Measurements from ENCODE around the gene PAPPA2. TPM values are rescaled to one million over a fixed set of nuclear protein-coding genes. Genes with fewer than 3 reads are reported as not detected.

The PAPPA2 gene
- total and polyA plus RNA-seq, 2 of the 8 experiments (the other 6 are each of a cell fraction or from before 2014, with no cell fraction given) = 0.08 to 0.88 TPM

DNA sequence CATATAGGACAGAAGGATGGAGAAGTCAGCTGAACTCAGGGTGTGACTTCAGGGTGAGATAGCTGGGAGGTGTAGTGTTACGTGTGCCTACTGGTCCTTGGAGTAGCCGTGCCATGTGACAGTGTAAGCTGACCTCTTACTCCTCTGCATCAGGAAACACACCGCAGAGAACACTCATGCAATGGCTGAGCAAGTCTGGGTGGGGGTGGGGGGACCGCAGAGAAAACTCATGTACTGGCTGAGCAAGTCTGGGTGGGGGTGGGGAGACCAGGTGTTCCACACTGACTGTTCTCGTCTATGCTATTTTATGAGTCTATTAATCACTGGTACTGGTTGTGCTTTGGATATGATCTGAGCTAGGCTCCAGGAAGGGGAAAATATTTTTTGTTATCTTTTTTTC is 233.1 kb downstream of the PAPPA2 start:
- FAIRE-seq (peak; percentile 39), DNase-seq (ENCODE audit: low read depth in 1 of 2, low spot score in 2 of 2) (no peak)
- H3K23me2 ChIP-seq (ENCODE audit: low read depth, low read length) = no peaks in the 10 kb centered on the region
- H3K27me3 ChIP-seq (replicated peaks in 1 of 4; ENCODE audit: control insufficient read depth in 3 of 4, extremely low read depth in 1 of 4, insufficient read depth in 3 of 4, low read length in 3 of 4) = no peaks in the 10 kb centered on the region
- H3K14ac ChIP-seq (ENCODE audit: insufficient read length) = no peak overlapping the region
- no peak overlapping the region for H2BK20ac ChIP-seq (ENCODE audit: low read length)
- TF ChIP-seq RFX5 (IDR thresholded peaks at IDR 0.05; ENCODE audit: borderline replicate concordance, low read depth, low read length) = no peak
- TF ChIP-seq USF2 (IDR thresholded peaks at IDR 0.05; ENCODE audit: low read length) = 0 out of 2 replicates have a peak, but pooled peaks have one; percentile 20
- TF ChIP-seq, protein P1, sequence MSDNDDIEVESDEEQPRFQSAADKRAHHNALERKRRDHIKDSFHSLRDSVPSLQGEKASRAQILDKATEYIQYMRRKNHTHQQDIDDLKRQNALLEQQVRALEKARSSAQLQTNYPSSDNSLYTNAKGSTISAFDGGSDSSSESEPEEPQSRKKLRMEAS (IDR thresholded peaks at IDR 0.05) = peak; percentile 45; the same call in 1 of the 2 replicates
- no peak for TF ChIP-seq SUZ12 (IDR thresholded peaks at IDR 0.05; ENCODE audit: low read length)
- H3K9me3 ChIP-seq (ENCODE audit: insufficient read depth in 2 of 2, low read depth in 1 of 2, low read length in 1 of 2) = no peaks in the 10 kb centered on the region
- CTCF ChIA-PET (ENCODE audit: partially characterized antibody) = interaction anchor here (0.8 to 1.2 kb wide), 4 partner anchors 28 to 147 kb away, joined by 3 to 4 read pairs (median 4); no protein-coding TSS in a partner anchor
- no peaks in the 10 kb centered on the region for H3K79me1 ChIP-seq (ENCODE audit: low read depth, low read length)
- H2BK120ac ChIP-seq (replicated peaks; ENCODE audit: low read depth, low read length) = no peak overlapping the region
- no peak overlapping the region for H3K9ac ChIP-seq (replicated peaks in 1 of 4; ENCODE audit: extremely low read depth in 1 of 4, low read depth in 3 of 4, low read length in 3 of 4)
- peaks cover 0 to 7% (median 5%) of the 10 kb centered on the region in 4 experiments; a peak in 4 of 7 replicates for H3K4me1 ChIP-seq (replicated peaks in 1 of 4; ENCODE audit: control insufficient read depth in 3 of 4, insufficient read depth in 4 of 4, low read length in 3 of 4)
- H4K5ac ChIP-seq (ENCODE audit: insufficient read length, low read depth, low read length) = no peak overlapping the region
- no peak overlapping the region for H3K18ac ChIP-seq (ENCODE audit: extremely low read depth, low read length)
- no peaks in the 10 kb centered on the region for H4K20me1 ChIP-seq (replicated peaks in 1 of 2; ENCODE audit: control insufficient read depth in 1 of 2, insufficient read depth in 2 of 2, low read length in 2 of 2)
- H2AK5ac ChIP-seq (ENCODE audit: low read depth, low read length) = no peak overlapping the region
- H3K23ac ChIP-seq (ENCODE audit: insufficient read length) = no peak overlapping the region
- POLR2A ChIA-PET (ENCODE audit: partially characterized antibody) = interaction anchor here (0.6 kb wide), 1 partner anchor 80 kb away, joined by 3 read pairs; no protein-coding TSS in a partner anchor
- 0 out of 2 replicates have a peak overlapping the region, but pooled peaks have one; percentile 46 for H2AFZ ChIP-seq (ENCODE audit: low read length)
- no peak overlapping the region for H2BK12ac ChIP-seq (ENCODE audit: low read depth, low read length)
- no peak overlapping the region for H3K4me2 ChIP-seq (ENCODE audit: insufficient read depth in 1 of 2, low read depth in 2 of 2, low read length in 2 of 2)
- H3K27ac ChIP-seq (ENCODE audit: low read depth, low read length) = no peak overlapping the region
- no peak overlapping the region for H4K8ac ChIP-seq (ENCODE audit: extremely low read depth, insufficient read depth, low read length)
- H2BK15ac ChIP-seq (ENCODE audit: low read length) = no peak overlapping the region
- no peak overlapping the region for H3K56ac ChIP-seq (replicated peaks; ENCODE audit: insufficient read length, low read depth, low read length)
- no peak overlapping the region for H3K4ac ChIP-seq (replicated peaks; ENCODE audit: insufficient read length, low read depth, low read length)
- no peaks in the 10 kb centered on the region for H3K36me3 ChIP-seq (ENCODE audit: control insufficient read depth in 2 of 4, insufficient read depth in 4 of 4, low read length in 3 of 4)
- H4K91ac ChIP-seq (replicated peaks; ENCODE audit: insufficient read length, low read length) = no peak overlapping the region
- WGBS, 2 experiments (ENCODE audit: extremely low coverage in 1 of 2, insufficient coverage in 1 of 2, insufficient read length in 1 of 2, insufficient replicate concordance in 2 of 2, low coverage in 1 of 2, low lambda C conversion rate in 2 of 2, missing lambda C conversion rate in 1 of 2) = 73% methylated on average over 5 of the region's 5 CpGs; no CpG with 5 or more reads in 1 of the 2 experiments
- H3K79me2 ChIP-seq (ENCODE audit: control insufficient read depth in 1 of 2, insufficient read depth in 2 of 2, low read length in 2 of 2) = no peaks in the 10 kb centered on the region
- no peak overlapping the region for H3K4me3 ChIP-seq (ENCODE audit: extremely low read depth in 1 of 4, insufficient read depth in 2 of 4, low read depth in 3 of 4, low read length in 4 of 4)
- no peak overlapping the region for H2BK5ac ChIP-seq (ENCODE audit: low read depth, low read length)
